Colonic mucosa (tissue), 4 donors: ENCODE measurements around the gene PCA3. TPM values are rescaled to one million over a fixed set of nuclear protein-coding genes. Genes with fewer than 3 reads are reported as not detected.

ENCODE experiments used
- DNase-seq: peaks from one replicate; pipeline ENCODE4 v3.0.0-alpha.2; 2020
- H3K27ac ChIP-seq: fragments of 200-600 bp; one replicate; pipeline ENCODE4 v1.8.0; 2021
- H3K27me3 ChIP-seq: fragments of 200-600 bp; one replicate; pipeline ENCODE4 v1.8.0; 2021
- H3K36me3 ChIP-seq: fragments of 200-600 bp; one replicate; pipeline ENCODE4 v1.8.0; 2021
- H3K4me1 ChIP-seq: fragments of 200-600 bp; one replicate; pipeline ENCODE4 v1.8.0; 2021; ENCODE audit warnings: mild to moderate bottlenecking
- H3K4me3 ChIP-seq: fragments of 200-600 bp; one replicate; pipeline ENCODE4 v1.8.0; 2021
- H3K9ac ChIP-seq, 2 donors: one replicate each; pipeline ENCODE4 v1.7.0; 2013; ENCODE audit warnings: control low read depth in 2 of 2, low read depth in 2 of 2, low read length in 2 of 2
- H3K9me3 ChIP-seq: fragments of 200-600 bp; one replicate; pipeline ENCODE4 v1.8.0; 2021
- CTCF ChIP-seq: fragments of 200-600 bp; IDR thresholded peaks from one replicate; pipeline ENCODE4 v1.8.0; 2022; ENCODE audit warnings: antibody characterized with exemption, mild to moderate bottlenecking
- intact Hi-C: fragments of 100-400 bp; cut with DNase I; formaldehyde crosslinking; loops from one replicate; pipeline ENCODE4 v1.14.1; 2022
- total RNA-seq, 2 donors: library from RNA; stranded (reverse); fragmentation: NEBNext Ultra II Directional in 1 of 2; extraction: Animal tissue kit (Norgen Biotek cat#: 25700) in 1 of 2; gene quantifications; one replicate each; pipeline ENCODE4 v1.2.1, GENCODE V29; 2021
- donor health status: healthy.
- donor health status: DM: no; HTN: no; CAD: no.
- donor health status: DM: no; HTN: no; CAD: no.

PCA3 gene
- total RNA-seq = not detected

GRCh38 chr9:76764138-76764537 is at the start of gene PCA3:
PCA3 (plus strand) TSS chr9:76764438.
- no peaks in the 10 kb centered on the region for H3K36me3 ChIP-seq
- no peak within 1 kb of the TSS for H3K4me3 ChIP-seq
- no peak for DNase-seq
- no peaks in the 10 kb centered on the region for H3K9me3 ChIP-seq
- H3K27me3 ChIP-seq = no peaks in the 10 kb centered on the region
- no peak for TF ChIP-seq CTCF
- H3K9ac ChIP-seq = no peak within 1 kb of the TSS
- no peak within 1 kb of the TSS for H3K27ac ChIP-seq
- intact Hi-C loops = no loop called here
- H3K4me1 ChIP-seq = no peaks in the 10 kb centered on the region

GRCh38 chr9:76716085-76716672 is 48.1 kb upstream of the PCA3 start:
- no peak for TF ChIP-seq CTCF
- no peaks in the 10 kb centered on the region for H3K27me3 ChIP-seq
- H3K27ac ChIP-seq = no peak overlapping the region
- no peak overlapping the region for H3K9ac ChIP-seq
- no peaks in the 10 kb centered on the region for H3K9me3 ChIP-seq
- no peaks in the 10 kb centered on the region for H3K36me3 ChIP-seq
- H3K4me3 ChIP-seq = no peak overlapping the region
- H3K4me1 ChIP-seq = no peaks in the 10 kb centered on the region
- intact Hi-C loops = no loop called here
- no peak for DNase-seq

- TF ChIP-seq CTCF = no peak
- H3K9me3 ChIP-seq = no peaks in the 10 kb centered on the region
- no peaks in the 10 kb centered on the region for H3K27me3 ChIP-seq
- no peaks in the 10 kb centered on the region for H3K4me1 ChIP-seq
- H3K4me3 ChIP-seq = no peak overlapping the region
- DNase-seq = no peak
- H3K9ac ChIP-seq = no peak overlapping the region
- no peaks in the 10 kb centered on the region for H3K36me3 ChIP-seq
- H3K27ac ChIP-seq = no peak overlapping the region
- intact Hi-C loops = no loop called here
Measured at GRCh38 chr9:76717176-76717575, 47.1 kb upstream of the PCA3 start.

GRCh38 chr9:76717613-76718012 is 46.6 kb upstream of the PCA3 start:
- H3K9me3 ChIP-seq = no peaks in the 10 kb centered on the region
- no peak for TF ChIP-seq CTCF
- no peak for DNase-seq
- H3K9ac ChIP-seq = no peak overlapping the region
- intact Hi-C loops = no loop called here
- no peak overlapping the region for H3K27ac ChIP-seq
- no peaks in the 10 kb centered on the region for H3K27me3 ChIP-seq
- H3K4me1 ChIP-seq = no peaks in the 10 kb centered on the region
- no peaks in the 10 kb centered on the region for H3K36me3 ChIP-seq
- H3K4me3 ChIP-seq = no peak overlapping the region

- DNase-seq = no peak
- Histone ChIP-seq H3K9me3 (no peaks in the 10 kb centered on the region), H3K36me3 (no peaks in the 10 kb centered on the region), H3K4me1 (no peaks in the 10 kb centered on the region), H3K4me3 (no peak overlapping the region), H3K27ac (no peak overlapping the region), H3K27me3 (no peaks in the 10 kb centered on the region), H3K9ac (no peak overlapping the region)
- TF ChIP-seq CTCF = no peak
- intact Hi-C loops = no loop called here
Measured at GRCh38 chr9:76718166-76718565, 46.1 kb upstream of the PCA3 start.

GRCh38 chr9:76720245-76720644 is 44.0 kb upstream of the PCA3 start:
- no peaks in the 10 kb centered on the region for H3K27me3 ChIP-seq
- no peak for TF ChIP-seq CTCF
- intact Hi-C loops = no loop called here
- no peak overlapping the region for H3K4me3 ChIP-seq
- no peaks in the 10 kb centered on the region for H3K4me1 ChIP-seq
- DNase-seq = no peak
- no peak overlapping the region for H3K9ac ChIP-seq
- no peaks in the 10 kb centered on the region for H3K9me3 ChIP-seq
- H3K27ac ChIP-seq = no peak overlapping the region
- H3K36me3 ChIP-seq = no peaks in the 10 kb centered on the region
